ENCODE measurements around the gene SORL1.
A peak's percentile ranks its signal among the peaks of the same experiment; 100 is the strongest.

The SORL1 gene

GRCh38 chr11:121445071-121445768 is 6.9 kb upstream of the SORL1 start:
- DNase-seq (ENCODE audit: low read depth), result no peak
- TF ChIP-seq CTCF (conservative IDR thresholded peaks at IDR 0.05; ENCODE audit: control insufficient read depth, insufficient read depth, low read depth, low read length), result no peak

GRCh38 chr11:121446752-121447156 is 5.4 kb upstream of the SORL1 start:
- peak; percentile 24 for TF ChIP-seq CTCF (conservative IDR thresholded peaks at IDR 0.05; ENCODE audit: control insufficient read depth, insufficient read depth, low read depth, low read length)
- DNase-seq (ENCODE audit: low read depth), result peak; percentile 41
- no peak overlapping the region for H3K4me3 ChIP-seq (ENCODE audit: control insufficient read depth, low read depth, low read length)

More at GRCh38 chr11:121445071-121445768, 6.9 kb upstream of the SORL1 start:
- no peak overlapping the region for H3K4me3 ChIP-seq (ENCODE audit: control insufficient read depth, low read depth, low read length)

GRCh38 chr11:121448011-121448410 is 4.1 kb upstream of the SORL1 start:
- no peak for DNase-seq (ENCODE audit: low read depth)
- no peak overlapping the region for H3K4me3 ChIP-seq (ENCODE audit: control insufficient read depth, low read depth, low read length)
- no peak for TF ChIP-seq CTCF (conservative IDR thresholded peaks at IDR 0.05; ENCODE audit: control insufficient read depth, insufficient read depth, low read depth, low read length)

DNA sequence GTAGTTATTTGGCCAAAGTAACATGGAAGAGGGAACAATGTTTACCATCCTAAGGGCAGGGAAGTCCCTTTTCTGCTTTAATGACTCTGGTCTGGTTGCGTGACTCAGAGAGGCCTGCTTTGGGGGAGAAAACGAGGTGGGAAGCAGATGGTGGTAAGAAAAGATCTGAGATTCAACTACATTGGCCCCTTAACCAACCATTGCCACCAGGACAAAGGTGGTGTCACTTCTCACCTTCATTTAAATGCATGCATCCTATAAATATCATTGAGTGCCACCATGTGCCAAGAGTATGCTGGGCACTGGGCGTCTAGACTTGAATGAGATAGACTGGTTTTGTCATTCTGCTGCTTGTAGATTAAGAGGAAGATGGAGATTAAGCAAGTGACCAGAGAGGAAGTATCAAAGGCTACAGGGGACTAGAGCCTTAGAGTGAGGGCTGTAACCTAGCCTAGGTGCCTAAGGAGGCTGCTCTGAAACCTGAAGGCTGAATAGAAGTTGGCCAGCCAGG is 3.6 kb upstream of the SORL1 start:
- no peak for DNase-seq (ENCODE audit: low read depth)
- no peak for TF ChIP-seq CTCF (conservative IDR thresholded peaks at IDR 0.05; ENCODE audit: control insufficient read depth, insufficient read depth, low read depth, low read length)
- no peak overlapping the region for H3K4me3 ChIP-seq (ENCODE audit: control insufficient read depth, low read depth, low read length)

- no peak overlapping the region for H3K4me3 ChIP-seq (ENCODE audit: control insufficient read depth, low read depth, low read length)
- TF ChIP-seq CTCF (conservative IDR thresholded peaks at IDR 0.05; ENCODE audit: control insufficient read depth, insufficient read depth, low read depth, low read length), result no peak
- DNase-seq (ENCODE audit: low read depth), result no peak
Observed at GRCh38 chr11:121449123-121449522, 3.0 kb upstream of the SORL1 start.

GRCh38 chr11:121449626-121450025 is 2.5 kb upstream of the SORL1 start:
- TF ChIP-seq CTCF (conservative IDR thresholded peaks at IDR 0.05; ENCODE audit: control insufficient read depth, insufficient read depth, low read depth, low read length), result no peak
- no peak for DNase-seq (ENCODE audit: low read depth)
- no peak overlapping the region for H3K4me3 ChIP-seq (ENCODE audit: control insufficient read depth, low read depth, low read length)

Data from fibroblast of mammary gland (primary cell).